Melanocyte of skin (primary cell): Measurements from ENCODE around the gene DDX17. TPM values are rescaled to one million over a fixed set of nuclear protein-coding genes. Genes with fewer than 3 reads are reported as not detected.

Experiments
- total RNA-seq, 2 donors: library from RNA; depleted of rRNA; stranded (reverse); fragments of >200 nt; gene quantifications; 2 replicates each; pipeline ENCODE4 v1.2.3, GENCODE V29; 2012

The DDX17 gene
- total RNA-seq = 100 to 1,000 TPM; 278 to 321 TPM

DNA sequence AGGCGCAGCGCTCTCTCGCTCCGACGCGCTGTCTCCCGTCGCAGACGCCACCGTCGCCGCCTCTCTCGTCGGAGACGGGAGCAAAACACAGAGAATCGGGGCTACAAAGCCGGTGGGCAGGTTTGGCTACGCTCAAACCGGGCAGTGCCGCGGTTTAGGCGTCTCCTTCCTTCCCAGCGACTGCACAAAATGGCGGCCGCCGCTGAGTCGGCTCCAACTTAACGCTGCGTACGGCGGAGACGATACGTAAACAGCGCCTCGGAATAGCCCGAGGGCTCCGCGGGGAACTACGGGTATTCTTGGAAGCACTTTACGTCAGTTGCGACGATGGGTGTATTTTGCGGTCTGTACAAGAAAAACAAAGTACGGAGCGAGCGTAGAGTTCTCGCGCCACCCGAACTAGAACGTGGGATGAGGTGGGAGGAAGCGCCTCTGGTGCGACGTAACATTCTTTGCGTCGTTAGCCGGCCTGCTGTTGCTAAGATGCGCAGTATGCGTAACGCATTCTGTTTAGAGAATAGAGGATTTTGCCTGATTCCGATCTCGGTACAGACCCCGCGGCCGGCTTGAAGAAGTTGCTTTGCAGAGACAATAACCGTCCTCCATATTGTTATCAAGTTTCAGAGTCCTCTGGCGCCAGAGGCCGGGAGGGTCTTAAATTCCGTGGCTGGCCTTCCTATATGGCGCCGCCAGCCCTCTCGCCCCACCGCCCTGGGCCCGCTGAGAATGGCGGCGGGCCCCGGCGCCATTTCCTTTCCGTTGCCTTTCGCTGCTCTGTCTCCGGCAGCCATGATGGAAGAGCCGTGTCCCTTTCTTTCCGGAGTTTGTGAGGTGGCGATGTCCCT lies at the start of gene DDX17:
DDX17 (minus strand) TSS at position 194 of the 845 bp plus-strand sequence.

DNA sequence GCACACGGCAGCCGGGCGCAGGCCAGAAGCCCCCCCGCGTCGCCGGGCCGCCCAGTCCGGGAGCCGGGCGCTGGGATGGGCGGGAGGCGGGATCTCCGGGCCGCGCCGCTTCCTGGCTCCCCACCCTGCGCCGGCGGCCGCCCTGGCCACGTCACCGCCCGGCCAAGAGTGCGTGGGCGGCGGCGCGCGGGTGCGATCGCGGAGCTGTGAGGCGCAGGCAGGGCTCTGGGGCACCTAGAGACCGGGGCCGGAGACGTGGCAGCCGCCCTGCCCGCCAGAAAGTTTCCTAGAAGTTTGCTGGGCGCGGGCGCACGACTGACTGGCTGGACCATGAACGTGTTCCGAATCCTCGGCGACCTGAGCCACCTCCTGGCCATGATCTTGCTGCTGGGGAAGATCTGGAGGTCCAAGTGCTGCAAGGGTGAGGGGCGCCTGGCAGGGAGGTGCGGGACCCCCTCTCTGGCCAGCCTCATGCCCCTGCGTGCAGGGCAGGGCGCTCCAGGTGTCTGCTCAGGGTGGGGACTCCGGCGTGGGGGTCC lies 38.1 kb downstream of the DDX17 start, which contains the start of gene KDELR3:
KDELR3 (plus strand) TSS at position 193 of the 539 bp plus-strand sequence; CDS start at position 331, 138 bp downstream.

GRCh38 chr22:38455076-38455529 lies 51.0 kb downstream of the DDX17 start, which contains the start of gene KCNJ4:
TSS of gene KCNJ4 (minus strand) at chr22:38455199. CDS start at chr22:38428132, 27,067 bp downstream.

Other genes starting within 250 kb of the DDX17 start
- gene TMEM184B, start 233.3 kb downstream of the DDX17 start, total RNA-seq = 10 to 100 TPM; 37.3 to 59.9 TPM
- gene CSNK1E, start 188.9 kb downstream of the DDX17 start, total RNA-seq = 100 to 1,000 TPM; 173 to 287 TPM
- gene KCNJ4, start 51.1 kb downstream of the DDX17 start, total RNA-seq = not detected
- gene KDELR3, start 38.2 kb downstream of the DDX17 start, total RNA-seq = 10 to 100 TPM; 22.0 to 24.3 TPM
- 1 to 10 TPM in 1 of 2 donors, under 1 TPM in 1; 0.69 to 1.3 TPM for gene DMC1, start 63.9 kb upstream of the DDX17 start, total RNA-seq
- gene FAM227A, start 150.1 kb upstream of the DDX17 start, total RNA-seq = 1 to 10 TPM; 1.7 TPM
- 10 to 100 TPM in 1 of 2 donors, 1 to 10 TPM in 1; 7.6 to 12.0 TPM for gene CBY1, start 150.3 kb upstream of the DDX17 start, total RNA-seq
- gene TOMM22, start 175.6 kb upstream of the DDX17 start, total RNA-seq = 10 to 100 TPM; 41.6 to 78.6 TPM
- gene JOSD1, start 194.6 kb upstream of the DDX17 start, total RNA-seq = 10 to 100 TPM; 45.6 to 50.2 TPM
- gene GTPBP1, start 199.6 kb upstream of the DDX17 start, total RNA-seq = 10 to 100 TPM; 35.1 to 60.3 TPM
- gene SUN2, start 249.7 kb upstream of the DDX17 start, total RNA-seq = 10 to 100 TPM; 47.6 to 51.6 TPM